Gastrocnemius medialis (tissue), 4 donors: ENCODE measurements around the gene TAF11L2.
"Not testable (repeated sequence)": the region's sequence is repeated elsewhere in the genome, so short reads cannot be mapped to it uniquely, and the experiment has no call there.

Source experiments
- POLR2A ChIP-seq, 2 donors: fragments of 450-650 bp; IDR thresholded peaks; one replicate each; pipeline ENCODE4 v1.6.1; 2017; ENCODE audit warnings: antibody characterized with exemption in 2 of 2, mild to moderate bottlenecking in 2 of 2, moderate library complexity in 2 of 2
- TF ChIP-seq, protein P1 (sequence below), 5 experiments: fragments of 450-650 bp in 3 of 5; fragments of 200-600 bp in 2 of 5; sonication (generic) in 2 of 5; IDR thresholded peaks in 4 of 5; conservative IDR thresholded peaks in 1 of 5; 1 replicate in 4 of 5; 2 replicates in 1 of 5; pipeline ENCODE4 v1.5.1; 2016 to 2019; ENCODE audit warnings: antibody characterized with exemption in 5 of 5, mild to moderate bottlenecking in 3 of 5, moderate library complexity in 3 of 5

DNA sequence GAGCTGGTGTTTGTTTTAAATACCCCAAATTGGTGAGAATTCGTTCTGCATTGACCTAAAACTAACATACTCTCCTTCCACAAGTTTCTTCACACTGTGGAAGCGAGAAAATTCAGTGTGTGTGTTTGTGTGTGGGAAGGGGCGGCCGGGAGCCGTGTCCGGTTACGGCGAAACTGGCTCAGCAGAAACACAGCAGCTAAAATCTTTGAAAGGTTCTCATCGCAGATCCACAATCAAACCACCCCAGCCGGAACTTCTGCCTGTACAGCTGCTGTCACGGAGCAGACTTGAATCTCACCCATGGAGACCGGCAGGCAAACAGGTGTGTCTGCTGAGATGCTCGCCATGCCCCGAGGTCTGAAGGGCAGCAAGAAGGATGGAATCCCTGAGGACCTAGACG is 23.5 kb downstream of the TAF11L2 start, which contains the start of gene TAF11L4:
- TF ChIP-seq, protein P1, sequence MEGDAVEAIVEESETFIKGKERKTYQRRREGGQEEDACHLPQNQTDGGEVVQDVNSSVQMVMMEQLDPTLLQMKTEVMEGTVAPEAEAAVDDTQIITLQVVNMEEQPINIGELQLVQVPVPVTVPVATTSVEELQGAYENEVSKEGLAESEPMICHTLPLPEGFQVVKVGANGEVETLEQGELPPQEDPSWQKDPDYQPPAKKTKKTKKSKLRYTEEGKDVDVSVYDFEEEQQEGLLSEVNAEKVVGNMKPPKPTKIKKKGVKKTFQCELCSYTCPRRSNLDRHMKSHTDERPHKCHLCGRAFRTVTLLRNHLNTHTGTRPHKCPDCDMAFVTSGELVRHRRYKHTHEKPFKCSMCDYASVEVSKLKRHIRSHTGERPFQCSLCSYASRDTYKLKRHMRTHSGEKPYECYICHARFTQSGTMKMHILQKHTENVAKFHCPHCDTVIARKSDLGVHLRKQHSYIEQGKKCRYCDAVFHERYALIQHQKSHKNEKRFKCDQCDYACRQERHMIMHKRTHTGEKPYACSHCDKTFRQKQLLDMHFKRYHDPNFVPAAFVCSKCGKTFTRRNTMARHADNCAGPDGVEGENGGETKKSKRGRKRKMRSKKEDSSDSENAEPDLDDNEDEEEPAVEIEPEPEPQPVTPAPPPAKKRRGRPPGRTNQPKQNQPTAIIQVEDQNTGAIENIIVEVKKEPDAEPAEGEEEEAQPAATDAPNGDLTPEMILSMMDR (IDR thresholded peaks at IDR 0.05 in 4 of 5, conservative IDR thresholded peaks at IDR 0.05 in 1 of 5), result not testable (repeated sequence)
- not testable (repeated sequence) for TF ChIP-seq POLR2A (IDR thresholded peaks at IDR 0.05)
